Calu3 (cell line): ENCODE results near the gene FOXRED1. TPM values are rescaled to one million over a fixed set of nuclear protein-coding genes. Genes with fewer than 3 reads are reported as not detected.
A peak's percentile ranks its signal among the peaks of the same experiment; 100 is the strongest.

Experiments
- BruUV-seq: library from RNA; stranded (reverse); fragments of 400-500 nt; replicated peaks from 2 replicates; lab custom pipeline; 2021; lab: Mats Ljungman, UMichigan
- CTCF ChIA-PET: fragments of 300-600 bp; sonication (Branson Sonifier 250); formaldehyde crosslinking; loops from one replicate; lab custom pipeline; 2022; ENCODE audit warnings: antibody characterized with exemption; lab: Charles Lee
- DNase-seq: peaks from one replicate; pipeline ENCODE4 v3.0.0; 2022
- H3K27ac Mint-ChIP-seq: one replicate; pipeline ENCODE4 v1.8.0; 2022; ENCODE audit warnings: mixed read lengths; ENCODE audit not compliant: unreplicated experiment
- H3K27me3 Mint-ChIP-seq: one replicate; pipeline ENCODE4 v1.8.0; 2022; ENCODE audit warnings: mixed read lengths; ENCODE audit not compliant: unreplicated experiment
- H3K36me3 Mint-ChIP-seq: one replicate; pipeline ENCODE4 v1.8.0; 2022; ENCODE audit warnings: mild to moderate bottlenecking, moderate library complexity, mixed read lengths; ENCODE audit not compliant: insufficient read depth, unreplicated experiment
- H3K4me1 Mint-ChIP-seq: one replicate; pipeline ENCODE4 v1.8.0; 2022; ENCODE audit warnings: mild to moderate bottlenecking, low read depth, mixed read lengths; ENCODE audit not compliant: unreplicated experiment
- H3K4me3 Mint-ChIP-seq: one replicate; pipeline ENCODE4 v1.8.0; 2022; ENCODE audit warnings: mild to moderate bottlenecking, low read depth, moderate library complexity, mixed read lengths; ENCODE audit not compliant: unreplicated experiment
- H3K9me3 Mint-ChIP-seq: one replicate; pipeline ENCODE4 v1.8.0; 2022; ENCODE audit warnings: low read depth, mixed read lengths; ENCODE audit not compliant: unreplicated experiment
- CTCF ChIP-seq: fragments of 200-600 bp; IDR thresholded peaks from one replicate; pipeline ENCODE4 v1.8.0; 2022; ENCODE audit warnings: antibody characterized with exemption; ENCODE audit not compliant: unreplicated experiment
- intact Hi-C: fragments of 100-400 bp; cut with micrococcal nuclease; formaldehyde crosslinking; loops from one replicate; pipeline ENCODE4 v1.10.0; 2022; ENCODE audit not compliant: unreplicated experiment
- total RNA-seq: library from RNA; stranded (reverse); gene quantifications from 2 replicates; pipeline ENCODE4 v1.2.3, GENCODE V29; 2022

The FOXRED1 gene
- total RNA-seq, 1 experiment from 2014 or later = 34.9 TPM

- no peaks in the 10 kb centered on the region for H3K9me3 Mint-ChIP-seq
- H3K4me1 Mint-ChIP-seq = peaks cover 8% of the 10 kb centered on the region
- intact Hi-C loops = no loop called here
- H3K27ac Mint-ChIP-seq = no peak overlapping the region
- DNase-seq = no peak
- peaks cover 24% of the 10 kb centered on the region for H3K36me3 Mint-ChIP-seq
- BruUV-seq = no TSS peak
- CTCF ChIA-PET = no interaction called here
- H3K4me3 Mint-ChIP-seq = peak overlapping the region; percentile 79
- no peaks in the 10 kb centered on the region for H3K27me3 Mint-ChIP-seq
- TF ChIP-seq CTCF = no peak
Observed at GRCh38 chr11:126281245-126281644, 12.3 kb downstream of the FOXRED1 start.

- intact Hi-C loops = no loop called here
- no peaks in the 10 kb centered on the region for H3K27me3 Mint-ChIP-seq
- TF ChIP-seq CTCF = no peak
- no TSS peak for BruUV-seq
- CTCF ChIA-PET = no interaction called here
- peaks cover 24% of the 10 kb centered on the region for H3K36me3 Mint-ChIP-seq
- H3K27ac Mint-ChIP-seq = no peak overlapping the region
- H3K9me3 Mint-ChIP-seq = no peaks in the 10 kb centered on the region
- no peak for DNase-seq
- H3K4me3 Mint-ChIP-seq = peak overlapping the region; percentile 79
- peaks cover 8% of the 10 kb centered on the region for H3K4me1 Mint-ChIP-seq
Observed at GRCh38 chr11:126281666-126282175, 12.8 kb downstream of the FOXRED1 start.

- intact Hi-C loops = no loop called here
- no peak for DNase-seq
- H3K9me3 Mint-ChIP-seq = no peaks in the 10 kb centered on the region
- no peak for TF ChIP-seq CTCF
- peaks cover 24% of the 10 kb centered on the region for H3K36me3 Mint-ChIP-seq
- H3K27ac Mint-ChIP-seq = no peak overlapping the region
- no TSS peak for BruUV-seq
- peaks cover 8% of the 10 kb centered on the region for H3K4me1 Mint-ChIP-seq
- no peaks in the 10 kb centered on the region for H3K27me3 Mint-ChIP-seq
- peak overlapping the region; percentile 79 for H3K4me3 Mint-ChIP-seq
- CTCF ChIA-PET = no interaction called here
Observed at GRCh38 chr11:126282361-126282735, 13.4 kb downstream of the FOXRED1 start.

- peak within 1 kb of the TSS; percentile 79 for H3K4me3 Mint-ChIP-seq
- H3K27ac Mint-ChIP-seq = peak within 1 kb of the TSS; percentile 54
- intact Hi-C loops = no loop called here
- peak; percentile 44 for DNase-seq
- no peaks in the 10 kb centered on the region for H3K9me3 Mint-ChIP-seq
- CTCF ChIA-PET = interaction anchor here (0.7 kb wide), 1 partner anchor 380 kb away, joined by 4 read pairs; the partner anchor contains the start of gene PUS3
- BruUV-seq = no TSS peak
- H3K27me3 Mint-ChIP-seq = no peaks in the 10 kb centered on the region
- no peak for TF ChIP-seq CTCF
- H3K4me1 Mint-ChIP-seq = peaks cover 8% of the 10 kb centered on the region
- peaks cover 18% of the 10 kb centered on the region for H3K36me3 Mint-ChIP-seq
Observed at GRCh38 chr11:126282736-126283591, 14.0 kb downstream of the FOXRED1 start, which contains the start of gene TIRAP. TSS of gene TIRAP (plus strand) at chr11:126283093. CDS start at chr11:126290895, 7,802 bp downstream.
